SU-DHL-6 (cell line): ENCODE results near the gene ZNF664.

ENCODE experiments used
- H2AFZ ChIP-seq: fragments of 200-600 bp; sonication (generic); 2 replicates; pipeline ENCODE4 v1.6.1; 2014; ENCODE audit warnings: low read depth, mild to moderate bottlenecking, moderate library complexity, mixed read lengths, antibody characterized with exemption, low read length; ENCODE audit not compliant: severe bottlenecking
- H3F3A ChIP-seq: fragments of 200-600 bp; shearing (Covaris generic); 2 replicates; pipeline ENCODE4 v1.6.0; 2016; ENCODE audit warnings: antibody characterized with exemption, mild to moderate bottlenecking; ENCODE audit not compliant: insufficient read depth
- H3K27ac ChIP-seq: fragments of 200-600 bp; sonication (generic); 2 replicates; pipeline ENCODE4 v1.5.1; 2016; ENCODE audit warnings: low read depth, mild to moderate bottlenecking, low read length, moderate library complexity, mixed read lengths
- H3K27me3 ChIP-seq: fragments of 200-600 bp; sonication (generic), shearing (Covaris generic); 2 replicates; pipeline ENCODE4 v1.6.0; 2014; ENCODE audit warnings: mild to moderate bottlenecking, low read length
- H3K36me3 ChIP-seq: fragments of 200-600 bp; sonication (generic); 2 replicates; pipeline ENCODE4 v1.6.1; 2014; ENCODE audit warnings: mild to moderate bottlenecking, low read length, mixed read lengths
- H3K4me2 ChIP-seq: fragments of 300-600, 200-600 bp; shearing (Covaris generic), sonication (generic); 2 replicates; pipeline ENCODE4 v1.6.0; 2014; ENCODE audit warnings: low read length, low read depth, mild to moderate bottlenecking; ENCODE audit not compliant: poor library complexity, severe bottlenecking
- H3K4me3 ChIP-seq: fragments of 200-600 bp; sonication (generic); 2 replicates; pipeline ENCODE4 v1.5.1; 2014; ENCODE audit warnings: antibody characterized with exemption, low read length, mild to moderate bottlenecking, mixed read lengths; ENCODE audit not compliant: insufficient read depth, poor library complexity, severe bottlenecking
- H3K79me2 ChIP-seq: fragments of 200-600 bp; sonication (generic); 2 replicates; pipeline ENCODE4 v1.6.1; 2014; ENCODE audit warnings: mild to moderate bottlenecking, low read length, moderate library complexity; ENCODE audit not compliant: insufficient read depth
- H3K9ac ChIP-seq: fragments of 200-600 bp; sonication (generic); 2 replicates; pipeline ENCODE4 v1.7.0; 2014; ENCODE audit warnings: mild to moderate bottlenecking, low read length
- H3K9me2 ChIP-seq: fragments of 200-600 bp; sonication (generic); replicated peaks from 2 replicates; pipeline ENCODE4 v1.6.1; 2014; ENCODE audit warnings: low read length; ENCODE audit not compliant: insufficient read depth
- H3K9me3 ChIP-seq: fragments of 200-600 bp; sonication (generic); 2 replicates; pipeline ENCODE4 v1.6.1; 2014; ENCODE audit warnings: low read length, mixed read lengths; ENCODE audit not compliant: insufficient read depth
- H4K20me1 ChIP-seq: fragments of 200-600 bp; sonication (generic); 2 replicates; pipeline ENCODE4 v1.6.1; 2014; ENCODE audit warnings: low read depth, mild to moderate bottlenecking, antibody characterized with exemption, low read length, moderate library complexity, mixed read lengths
- CTCF ChIP-seq: fragments of 200-600 bp; sonication (generic); IDR thresholded peaks from one replicate; pipeline ENCODE4 v1.5.1; 2017; ENCODE audit warnings: antibody characterized with exemption, mild to moderate bottlenecking, low read length, moderate library complexity; ENCODE audit not compliant: insufficient read depth, poor library complexity, severe bottlenecking
- EZH2phosphoT487 ChIP-seq: fragments of 200-600 bp; sonication (generic), shearing (Covaris generic); conservative IDR thresholded peaks from 2 replicates; pipeline ENCODE4 v1.6.1; 2018; ENCODE audit warnings: mild to moderate bottlenecking, antibody characterized with exemption, low read length, moderate library complexity, mixed read lengths

The ZNF664 gene

GRCh38 chr12:123991372-123991951 is 18.4 kb downstream of the ZNF664 start:
- Histone ChIP-seq H3K9ac (no peak overlapping the region), H3K36me3 (peaks cover 3% of the 10 kb centered on the region; the same call in 1 of the 2 replicates), H3K79me2 (no peaks in the 10 kb centered on the region), H3K27ac (no peak overlapping the region), H3K27me3 (no peaks in the 10 kb centered on the region), H3K4me2 (no peak overlapping the region), H3K9me2 (no peaks in the 10 kb centered on the region), H2AFZ (no peak overlapping the region), H3K9me3 (no peaks in the 10 kb centered on the region), H3F3A (no peaks in the 10 kb centered on the region), H4K20me1 (no peaks in the 10 kb centered on the region), H3K4me3 (no peak overlapping the region)
- TF ChIP-seq CTCF (no peak), EZH2phosphoT487 (no peak)

- Histone ChIP-seq H3K27me3 (no peaks in the 10 kb centered on the region), H3K27ac (no peak overlapping the region), H2AFZ (no peak overlapping the region), H3K9me3 (no peaks in the 10 kb centered on the region), H3K4me3 (no peak overlapping the region), H3F3A (no peaks in the 10 kb centered on the region), H3K9me2 (no peaks in the 10 kb centered on the region), H3K79me2 (no peaks in the 10 kb centered on the region), H3K9ac (no peak overlapping the region), H3K36me3 (peaks cover 3% of the 10 kb centered on the region; the same call in 1 of the 2 replicates), H4K20me1 (no peaks in the 10 kb centered on the region), H3K4me2 (no peak overlapping the region)
- TF ChIP-seq EZH2phosphoT487 (no peak), CTCF (no peak)
Measured at GRCh38 chr12:123992118-123992825, 19.3 kb downstream of the ZNF664 start.

GRCh38 chr12:123995023-123995748 is 22.2 kb downstream of the ZNF664 start:
- H3K79me2 ChIP-seq = no peaks in the 10 kb centered on the region
- H3K9me3 ChIP-seq = no peaks in the 10 kb centered on the region
- H3K27me3 ChIP-seq = no peaks in the 10 kb centered on the region
- no peaks in the 10 kb centered on the region for H3F3A ChIP-seq
- no peak for TF ChIP-seq CTCF
- no peak for TF ChIP-seq EZH2phosphoT487
- H3K9me2 ChIP-seq = no peaks in the 10 kb centered on the region
- H3K4me2 ChIP-seq = no peak overlapping the region
- no peaks in the 10 kb centered on the region for H3K36me3 ChIP-seq
- H3K9ac ChIP-seq = no peak overlapping the region
- no peak overlapping the region for H3K4me3 ChIP-seq
- H4K20me1 ChIP-seq = no peaks in the 10 kb centered on the region
- H2AFZ ChIP-seq = no peak overlapping the region
- H3K27ac ChIP-seq = no peak overlapping the region
